ENCODE data around the gene TRAF3IP1. TPM values are rescaled to one million over a fixed set of nuclear protein-coding genes. Genes with fewer than 3 reads are reported as not detected.

TRAF3IP1 gene
- total RNA-seq, 1 donor, result 3.5 TPM

DNA sequence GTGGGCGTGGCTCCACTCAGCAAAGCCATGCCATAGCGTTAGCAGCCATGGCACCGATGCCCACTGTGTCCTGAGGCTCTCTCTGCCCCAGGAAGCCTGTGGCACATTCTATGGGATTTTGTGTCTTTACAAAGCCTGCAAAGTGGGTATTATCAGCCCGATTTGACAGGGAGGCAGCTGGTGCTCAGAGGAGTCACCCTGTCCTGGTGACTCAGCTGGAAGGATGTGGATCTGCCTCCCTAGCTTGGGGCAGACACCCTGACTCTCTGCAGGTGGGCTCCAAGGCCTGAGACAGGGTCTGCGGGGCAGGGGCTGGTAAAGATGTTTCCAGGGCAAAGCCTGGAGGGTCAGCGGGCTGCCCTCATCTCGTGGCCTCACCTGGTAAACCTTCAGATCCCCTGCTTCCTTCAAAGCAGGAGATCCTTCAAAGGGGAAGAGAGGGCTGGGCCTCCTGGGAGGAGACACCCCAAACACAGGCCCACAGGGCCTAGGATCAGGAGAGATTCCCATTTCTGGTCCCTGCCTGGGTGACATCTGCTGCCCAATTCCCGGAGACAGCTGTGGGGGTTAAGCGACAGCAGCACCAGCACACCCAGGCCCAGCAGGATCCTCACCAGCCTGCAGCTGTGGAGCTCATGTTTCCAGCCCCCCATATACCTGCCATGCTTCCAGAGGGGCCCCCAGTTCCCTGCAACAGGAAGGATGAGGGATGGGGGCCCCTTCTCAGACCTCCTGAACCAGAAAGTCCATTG lies 103.4 kb downstream of the TRAF3IP1 start:
- Histone ChIP-seq H3K4me3 (ENCODE audit: low read length) (no peak overlapping the region), H3K9me3 (ENCODE audit: low read depth, low read length) (no peaks in the 10 kb centered on the region), H3K4me1 (ENCODE audit: insufficient read depth, low read length) (peaks cover 25% of the 10 kb centered on the region), H3K27me3 (ENCODE audit: insufficient read depth, low read length) (no peaks in the 10 kb centered on the region)

DNA sequence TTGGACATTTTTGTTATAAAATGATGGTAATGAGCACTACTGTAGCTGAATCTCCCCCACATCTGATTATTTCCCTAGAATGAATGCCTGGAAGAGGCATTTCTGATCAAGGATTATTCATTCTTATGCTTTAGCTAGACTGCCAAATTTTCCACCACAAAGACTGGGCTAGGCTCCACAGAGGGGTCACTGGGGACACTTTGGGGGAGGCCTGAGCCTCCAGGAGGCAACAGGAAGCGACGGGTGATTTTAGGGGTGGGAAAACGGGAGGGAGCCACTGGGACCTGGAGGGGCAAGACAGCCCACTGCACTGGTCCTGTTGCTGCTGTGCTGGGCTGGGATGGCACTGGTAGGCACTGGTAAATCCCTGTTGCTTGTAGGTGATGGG lies 104.0 kb downstream of the TRAF3IP1 start:
- H3K9me3 ChIP-seq (ENCODE audit: low read depth, low read length), result no peaks in the 10 kb centered on the region
- H3K4me3 ChIP-seq (ENCODE audit: low read length), result no peak overlapping the region
- H3K27me3 ChIP-seq (ENCODE audit: insufficient read depth, low read length), result no peaks in the 10 kb centered on the region
- peaks cover 27% of the 10 kb centered on the region for H3K4me1 ChIP-seq (ENCODE audit: insufficient read depth, low read length)

DNA sequence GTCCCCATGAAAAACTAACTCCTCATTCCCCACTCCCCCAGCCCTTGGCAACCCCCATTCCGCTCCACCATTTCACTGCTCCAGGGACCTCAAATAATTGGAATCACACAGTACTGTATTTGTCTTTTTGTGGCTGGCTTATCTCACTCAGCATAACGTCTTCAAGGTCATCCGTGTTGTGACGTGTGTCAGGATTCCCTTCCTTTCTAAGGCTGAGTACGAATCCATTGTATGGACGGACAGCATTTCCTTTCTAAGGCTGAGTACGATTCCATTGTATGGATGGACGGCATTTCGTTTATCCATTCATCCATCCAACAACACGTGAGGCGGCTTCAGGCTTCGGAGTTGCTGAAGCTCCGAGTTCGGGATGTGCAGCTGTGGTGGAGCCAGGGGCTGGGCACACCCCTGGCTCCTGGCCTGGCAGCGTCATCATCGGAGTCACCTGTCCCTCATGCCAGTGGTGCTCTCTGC lies 105.2 kb downstream of the TRAF3IP1 start:
- H3K4me3 ChIP-seq (ENCODE audit: low read length), result no peak overlapping the region
- H3K4me1 ChIP-seq (ENCODE audit: insufficient read depth, low read length), result peaks cover 27% of the 10 kb centered on the region
- no peaks in the 10 kb centered on the region for H3K27me3 ChIP-seq (ENCODE audit: insufficient read depth, low read length)
- H3K9me3 ChIP-seq (ENCODE audit: low read depth, low read length), result no peaks in the 10 kb centered on the region

DNA sequence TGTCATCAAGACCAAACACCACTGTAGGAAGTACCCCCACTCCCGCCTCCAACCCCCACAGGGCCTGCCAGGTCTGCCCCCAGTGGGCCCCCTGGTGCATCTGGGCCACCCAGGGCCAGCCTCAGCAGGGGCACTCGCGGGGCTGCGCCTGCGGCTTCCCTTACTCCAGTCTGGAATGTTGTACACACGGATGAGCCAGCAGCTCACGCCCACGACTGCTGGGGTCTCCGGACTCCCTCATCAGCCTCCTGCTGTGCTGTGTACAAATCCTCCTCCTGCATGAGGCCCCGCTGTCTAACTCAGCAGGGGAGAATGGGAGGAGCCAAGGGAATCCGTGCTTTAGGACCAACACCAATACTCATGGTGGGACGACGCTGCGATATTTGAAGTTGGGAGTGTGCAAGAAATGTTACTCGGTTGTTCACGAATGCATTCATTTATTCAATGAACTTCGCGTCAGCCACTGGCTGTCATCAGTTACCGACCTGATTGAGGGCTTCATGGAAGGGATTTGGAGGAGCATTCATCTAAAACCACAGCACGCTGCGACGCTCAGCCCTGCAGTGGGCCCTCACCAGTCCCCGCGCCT lies 105.8 kb downstream of the TRAF3IP1 start:
- peaks cover 27% of the 10 kb centered on the region for H3K4me1 ChIP-seq (ENCODE audit: insufficient read depth, low read length)
- H3K4me3 ChIP-seq (ENCODE audit: low read length), result peak overlapping the region; percentile 82
- no peaks in the 10 kb centered on the region for H3K27me3 ChIP-seq (ENCODE audit: insufficient read depth, low read length)
- no peaks in the 10 kb centered on the region for H3K9me3 ChIP-seq (ENCODE audit: low read depth, low read length)

- Histone ChIP-seq H3K4me1 (ENCODE audit: insufficient read depth, low read length) (peaks cover 27% of the 10 kb centered on the region), H3K4me3 (ENCODE audit: low read length) (peak within 1 kb of the TSS; percentile 82), H3K9me3 (ENCODE audit: low read depth, low read length) (no peaks in the 10 kb centered on the region), H3K27me3 (ENCODE audit: insufficient read depth, low read length) (no peaks in the 10 kb centered on the region)
Observed at GRCh38 chr2:238426568-238427434, 106.5 kb downstream of the TRAF3IP1 start, which contains the start of gene ASB1. TSS of gene ASB1 (plus strand) at chr2:238426927. CDS start at chr2:238427071, 144 bp downstream.

GRCh38 chr2:238427435-238428162 lies 107.3 kb downstream of the TRAF3IP1 start:
- Histone ChIP-seq H3K27me3 (ENCODE audit: insufficient read depth, low read length) (no peaks in the 10 kb centered on the region), H3K9me3 (ENCODE audit: low read depth, low read length) (no peaks in the 10 kb centered on the region), H3K4me3 (ENCODE audit: low read length) (peak overlapping the region; percentile 82), H3K4me1 (ENCODE audit: insufficient read depth, low read length) (peaks cover 27% of the 10 kb centered on the region)

DNA sequence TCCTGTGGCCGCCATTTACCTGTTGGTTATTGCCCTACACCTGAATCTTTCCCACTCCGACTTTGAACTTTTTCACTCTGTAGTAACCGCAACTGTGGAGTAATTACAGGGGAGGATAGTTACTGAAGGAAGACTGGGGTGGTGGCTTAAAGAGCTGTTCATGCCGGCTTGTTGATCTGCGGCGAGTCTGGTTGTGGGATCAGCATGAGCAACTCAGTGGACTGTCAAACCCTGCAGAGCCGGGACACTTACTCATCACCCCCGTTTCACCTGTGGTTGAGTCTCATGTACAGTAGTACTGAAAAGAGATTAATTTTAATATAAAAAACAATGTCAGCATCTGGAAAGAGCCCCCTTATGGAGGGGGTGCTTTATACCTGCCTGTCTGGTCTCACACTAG lies 108.5 kb downstream of the TRAF3IP1 start:
- Histone ChIP-seq H3K9me3 (ENCODE audit: low read depth, low read length) (no peaks in the 10 kb centered on the region), H3K27me3 (ENCODE audit: insufficient read depth, low read length) (no peaks in the 10 kb centered on the region), H3K4me1 (ENCODE audit: insufficient read depth, low read length) (peaks cover 33% of the 10 kb centered on the region), H3K4me3 (ENCODE audit: low read length) (no peak overlapping the region)

DNA sequence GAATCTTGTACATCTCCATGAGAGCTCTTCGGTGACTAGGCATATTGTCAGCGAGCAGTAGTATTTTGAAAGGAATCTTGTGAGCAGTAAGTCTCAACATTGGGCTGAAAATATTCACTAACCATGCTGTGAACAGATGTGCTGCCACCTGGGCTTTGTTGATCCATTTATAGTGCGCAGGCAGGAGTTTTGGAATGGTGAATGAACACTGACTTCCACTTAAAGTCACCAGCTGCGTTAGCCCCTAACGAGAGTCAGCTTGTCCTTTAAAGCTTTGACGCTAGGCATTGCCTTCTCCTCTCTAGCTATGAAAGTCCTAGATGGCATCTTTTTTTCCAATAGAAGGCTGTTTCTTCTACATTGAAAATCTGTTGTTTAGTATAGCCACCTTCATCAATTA lies 110.5 kb downstream of the TRAF3IP1 start:
- Histone ChIP-seq H3K4me3 (ENCODE audit: low read length) (no peak overlapping the region), H3K27me3 (ENCODE audit: insufficient read depth, low read length) (no peaks in the 10 kb centered on the region), H3K4me1 (ENCODE audit: insufficient read depth, low read length) (peaks cover 41% of the 10 kb centered on the region), H3K9me3 (ENCODE audit: low read depth, low read length) (no peaks in the 10 kb centered on the region)

GRCh38 chr2:238431456-238431855 lies 111.1 kb downstream of the TRAF3IP1 start:
- no peaks in the 10 kb centered on the region for H3K27me3 ChIP-seq (ENCODE audit: insufficient read depth, low read length)
- H3K4me3 ChIP-seq (ENCODE audit: low read length), result no peak overlapping the region
- peaks cover 35% of the 10 kb centered on the region for H3K4me1 ChIP-seq (ENCODE audit: insufficient read depth, low read length)
- no peaks in the 10 kb centered on the region for H3K9me3 ChIP-seq (ENCODE audit: low read depth, low read length)

DNA sequence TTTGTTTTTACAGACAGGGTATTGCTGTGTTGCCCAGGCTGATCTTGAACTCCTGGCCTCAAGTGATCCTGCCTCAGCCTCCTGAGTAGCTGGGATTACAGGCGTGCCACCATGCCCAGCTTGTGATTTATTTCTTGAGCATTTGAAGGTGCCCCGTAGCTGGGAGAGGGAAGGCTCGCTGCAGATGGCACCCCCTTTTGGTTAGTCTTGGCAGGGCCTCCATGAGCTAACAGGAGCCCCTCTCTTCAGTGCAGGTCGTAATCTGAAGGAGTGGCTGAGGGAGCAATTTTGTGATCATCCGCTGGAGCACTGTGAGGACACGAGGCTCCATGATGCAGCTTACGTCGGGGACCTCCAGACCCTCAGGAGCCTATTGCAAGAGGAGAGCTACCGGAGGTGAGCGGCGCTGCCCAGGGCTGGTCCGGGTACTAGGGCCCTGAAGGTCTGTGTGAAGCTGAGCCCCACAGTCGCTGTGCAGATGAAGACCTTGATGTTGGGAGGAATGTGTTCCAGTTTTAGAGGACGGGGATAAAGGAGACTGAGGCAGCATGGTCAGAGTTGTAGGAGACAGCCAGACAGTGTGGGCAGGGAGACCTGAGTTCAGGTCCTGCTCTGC lies 113.1 kb downstream of the TRAF3IP1 start:
- no peaks in the 10 kb centered on the region for H3K27me3 ChIP-seq (ENCODE audit: insufficient read depth, low read length)
- no peak overlapping the region for H3K4me3 ChIP-seq (ENCODE audit: low read length)
- H3K4me1 ChIP-seq (ENCODE audit: insufficient read depth, low read length), result peaks cover 22% of the 10 kb centered on the region
- no peaks in the 10 kb centered on the region for H3K9me3 ChIP-seq (ENCODE audit: low read depth, low read length)

- peaks cover 16% of the 10 kb centered on the region for H3K4me1 ChIP-seq (ENCODE audit: insufficient read depth, low read length)
- H3K27me3 ChIP-seq (ENCODE audit: insufficient read depth, low read length), result no peaks in the 10 kb centered on the region
- no peak overlapping the region for H3K4me3 ChIP-seq (ENCODE audit: low read length)
- H3K9me3 ChIP-seq (ENCODE audit: low read depth, low read length), result no peaks in the 10 kb centered on the region
Observed at GRCh38 chr2:238433941-238434845, 113.9 kb downstream of the TRAF3IP1 start.

GRCh38 chr2:238434846-238435751 lies 114.8 kb downstream of the TRAF3IP1 start:
- H3K27me3 ChIP-seq (ENCODE audit: insufficient read depth, low read length), result no peaks in the 10 kb centered on the region
- H3K4me3 ChIP-seq (ENCODE audit: low read length), result no peak overlapping the region
- no peaks in the 10 kb centered on the region for H3K9me3 ChIP-seq (ENCODE audit: low read depth, low read length)
- H3K4me1 ChIP-seq (ENCODE audit: insufficient read depth, low read length), result peaks cover 16% of the 10 kb centered on the region

DNA sequence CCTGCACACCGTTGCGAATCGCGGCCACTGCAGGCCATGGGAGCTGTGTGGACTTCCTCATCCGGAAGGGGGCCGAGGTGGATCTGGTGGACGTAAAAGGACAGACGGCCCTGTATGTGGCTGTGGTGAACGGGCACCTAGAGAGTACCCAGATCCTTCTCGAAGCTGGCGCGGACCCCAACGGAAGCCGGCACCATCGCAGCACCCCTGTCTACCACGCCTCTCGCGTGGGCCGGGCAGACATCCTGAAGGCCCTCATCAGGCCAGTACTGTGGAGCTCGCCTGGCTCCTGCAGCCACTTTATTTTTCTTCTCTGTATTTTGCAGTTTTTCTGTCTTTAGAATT lies 115.4 kb downstream of the TRAF3IP1 start:
- H3K4me1 ChIP-seq (ENCODE audit: insufficient read depth, low read length), result peaks cover 16% of the 10 kb centered on the region
- no peaks in the 10 kb centered on the region for H3K27me3 ChIP-seq (ENCODE audit: insufficient read depth, low read length)
- no peak overlapping the region for H3K4me3 ChIP-seq (ENCODE audit: low read length)
- no peaks in the 10 kb centered on the region for H3K9me3 ChIP-seq (ENCODE audit: low read depth, low read length)

Data from mononuclear cell (primary cell).